HepG2 (cell line): ENCODE data around the gene MLX. TPM values are rescaled to one million over a fixed set of nuclear protein-coding genes. Genes with fewer than 3 reads are reported as not detected.
A peak's percentile ranks its signal among the peaks of the same experiment; 100 is the strongest.

Experiments
- AKAP8 ChIP-seq: sonication (generic); formaldehyde crosslinking; IDR thresholded peaks from 2 replicates; pipeline ENCODE4 v1.5.1; 2020; ENCODE audit warnings: mild to moderate bottlenecking, missing genetic modification reagents
- EHMT2 ChIP-seq: fragments of 200-600 bp; sonication (generic); IDR thresholded peaks from 2 replicates; pipeline ENCODE4 v1.7.0; 2017; ENCODE audit warnings: antibody characterized with exemption, low read depth, low read length, borderline replicate concordance
- ELF1 ChIP-seq: sonication (generic); formaldehyde crosslinking; IDR thresholded peaks from 2 replicates; pipeline ENCODE4 v1.4.0; 2020; ENCODE audit warnings: missing genetic modification reagents
- FOSL1 ChIP-seq: sonication (generic); formaldehyde crosslinking; IDR thresholded peaks from 2 replicates; pipeline ENCODE4 v1.9.0; 2021; ENCODE audit warnings: missing genetic modification reagents, borderline replicate concordance
- HIVEP1 ChIP-seq: sonication (generic); formaldehyde crosslinking; IDR thresholded peaks from 2 replicates; pipeline ENCODE4 v1.4.0; 2020; ENCODE audit warnings: mild to moderate bottlenecking, missing genetic modification reagents
- HNF4G ChIP-seq, 2 experiments: sonication (generic) in 1 of 2; formaldehyde crosslinking in 1 of 2; IDR thresholded peaks; 2 replicates each; pipeline versions ENCODE4 v1.4.0 to v1.6.1; 2011 to 2020; ENCODE audit warnings: borderline replicate concordance in 2 of 2, low read depth in 2 of 2, mild to moderate bottlenecking in 2 of 2, low read length in 1 of 2, missing genetic modification reagents in 1 of 2, moderate library complexity in 1 of 2
- KMT2B ChIP-seq: IDR thresholded peaks from 2 replicates; pipeline ENCODE4 v1.6.1; 2016; ENCODE audit warnings: missing genetic modification reagents, missing compliant biosample characterization
- PHF21A ChIP-seq: sonication (generic); formaldehyde crosslinking; IDR thresholded peaks from 2 replicates; pipeline ENCODE4 v1.5.0; 2020; ENCODE audit warnings: mild to moderate bottlenecking, missing genetic modification reagents
- PRDM15 ChIP-seq: sonication (generic); formaldehyde crosslinking; IDR thresholded peaks from 2 replicates; pipeline ENCODE4 v1.4.0; 2020; ENCODE audit warnings: missing genetic modification reagents
- SALL1 ChIP-seq: sonication (generic); formaldehyde crosslinking; IDR thresholded peaks from 2 replicates; pipeline ENCODE4 v1.8.0; 2022; ENCODE audit warnings: mild to moderate bottlenecking, missing genetic modification reagents
- ZBTB20 ChIP-seq: sonication (generic); formaldehyde crosslinking; IDR thresholded peaks from 2 replicates; pipeline ENCODE4 v1.8.1; 2023; ENCODE audit warnings: missing genetic modification reagents, low read depth, mild to moderate bottlenecking, borderline replicate concordance
- ZMYM2 ChIP-seq: sonication (generic); formaldehyde crosslinking; IDR thresholded peaks from 2 replicates; pipeline ENCODE4 v1.8.0; 2022; ENCODE audit warnings: mild to moderate bottlenecking, missing genetic modification reagents
- ZNF230 ChIP-seq: sonication (generic); formaldehyde crosslinking; IDR thresholded peaks from 2 replicates; pipeline ENCODE4 v1.4.0; 2020; ENCODE audit warnings: mild to moderate bottlenecking, missing genetic modification reagents
- ZNF577 ChIP-seq: sonication (generic); formaldehyde crosslinking; IDR thresholded peaks from 2 replicates; pipeline ENCODE4 v1.4.0; 2020; ENCODE audit warnings: mild to moderate bottlenecking, low read depth, missing genetic modification reagents, borderline replicate concordance
- ZNF580 ChIP-seq: IDR thresholded peaks from 2 replicates; pipeline ENCODE4 v1.6.1; 2016; ENCODE audit warnings: low read depth, borderline replicate concordance
- ZNF770 ChIP-seq: sonication (generic); formaldehyde crosslinking; IDR thresholded peaks from 2 replicates; pipeline ENCODE4 v1.5.0; 2020; ENCODE audit warnings: mild to moderate bottlenecking, missing genetic modification reagents
- ZNF772 ChIP-seq: sonication (generic); formaldehyde crosslinking; IDR thresholded peaks from 2 replicates; pipeline ENCODE4 v1.5.0; 2020; ENCODE audit warnings: mild to moderate bottlenecking, missing genetic modification reagents
- polyA plus RNA-seq, 8 experiments: library from polyadenylated mRNA; depleted of rRNA in 3 of 8; stranded (reverse) in 7 of 8; unstranded in 1 of 8; fragments of >200 nt; fragmentation: Illumina TruSeq in 4 of 8; extraction: Trizol in 4 of 8; gene quantifications; 2 replicates each; pipeline versions ENCODE4 v1.2.1 to v1.2.3, GENCODE V29; 2011 to 2016; ENCODE audit warnings: low read depth in 4 of 8, missing spikeins in 1 of 8, mixed read lengths in 1 of 8; ENCODE audit not compliant: insufficient read depth in 1 of 8
- total RNA-seq, 5 experiments: library from RNA; depleted of rRNA; stranded (reverse); fragments of >200 nt; fragmentation: Illumina TruSeq; extraction: Trizol; gene quantifications; 2 replicates each; pipeline ENCODE4 v1.2.3, GENCODE V29; 2016; ENCODE audit warnings: low read depth in 1 of 5
- TF ChIP-seq, protein P1 (sequence below): sonication (generic); formaldehyde crosslinking; IDR thresholded peaks from 2 replicates; pipeline ENCODE4 v1.8.0; 2022; ENCODE audit warnings: missing genetic modification reagents, mild to moderate bottlenecking, moderate library complexity, borderline replicate concordance
- TF ChIP-seq, protein P2 (sequence below): sonication (generic); formaldehyde crosslinking; IDR thresholded peaks from 2 replicates; pipeline ENCODE4 v1.4.0; 2020; ENCODE audit warnings: mild to moderate bottlenecking, low read depth, missing genetic modification reagents

The MLX gene
- total and polyA plus RNA-seq, 2 of the 13 experiments (the other 11 are each of a cell fraction or from before 2014, with no cell fraction given) = 38.9 to 74.4 TPM

DNA sequence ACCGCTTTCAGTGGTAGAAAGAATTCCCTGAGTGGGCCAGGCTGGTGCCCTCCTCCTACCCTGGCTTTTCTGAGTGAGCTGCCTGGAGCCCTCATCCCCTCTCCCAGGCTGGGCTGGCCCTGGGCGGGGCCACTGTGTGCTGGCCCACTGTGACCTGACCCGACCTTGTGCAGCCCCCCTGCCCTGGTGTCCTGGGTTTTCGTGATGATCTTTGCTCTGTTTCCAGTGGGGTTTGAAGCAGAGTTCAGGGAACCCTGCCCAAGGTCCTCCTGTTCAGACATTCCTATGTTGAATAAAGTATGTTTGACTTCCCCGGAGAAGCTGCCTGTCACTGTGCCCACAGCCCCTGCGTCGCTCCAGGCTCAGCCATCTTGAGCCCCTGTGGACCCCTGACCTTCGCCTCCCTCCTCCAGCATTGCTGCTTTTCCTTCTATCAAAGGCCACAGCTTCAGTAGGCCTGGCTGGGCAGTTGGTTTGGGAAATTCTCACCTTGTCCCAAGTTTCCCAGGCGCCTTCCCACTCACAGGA, 44.6 kb upstream of the MLX start (continued):
- TF ChIP-seq SALL1 (CRISPR knock-in tag) = peak; percentile 80
- TF ChIP-seq ZNF580 (CRISPR knock-in tag) = no peak; the same call in 1 of the 2 replicates
- TF ChIP-seq ZNF770 (CRISPR knock-in tag) = no peak
- TF ChIP-seq KMT2B (CRISPR knock-in tag) = no peak
- TF ChIP-seq ZBTB20 (CRISPR knock-in tag) = no peak
- TF ChIP-seq AKAP8 = no peak
- 0 out of 2 replicates have a peak, but pooled peaks have one; percentile 26 for TF ChIP-seq ELF1 (CRISPR knock-in tag)
- no peak for TF ChIP-seq ZNF577 (CRISPR knock-in tag)
- TF ChIP-seq HIVEP1 (CRISPR knock-in tag) = no peak
- TF ChIP-seq ZMYM2 (CRISPR knock-in tag) = peak; percentile 83
- TF ChIP-seq ZNF772 = no peak
- TF ChIP-seq, protein P1, sequence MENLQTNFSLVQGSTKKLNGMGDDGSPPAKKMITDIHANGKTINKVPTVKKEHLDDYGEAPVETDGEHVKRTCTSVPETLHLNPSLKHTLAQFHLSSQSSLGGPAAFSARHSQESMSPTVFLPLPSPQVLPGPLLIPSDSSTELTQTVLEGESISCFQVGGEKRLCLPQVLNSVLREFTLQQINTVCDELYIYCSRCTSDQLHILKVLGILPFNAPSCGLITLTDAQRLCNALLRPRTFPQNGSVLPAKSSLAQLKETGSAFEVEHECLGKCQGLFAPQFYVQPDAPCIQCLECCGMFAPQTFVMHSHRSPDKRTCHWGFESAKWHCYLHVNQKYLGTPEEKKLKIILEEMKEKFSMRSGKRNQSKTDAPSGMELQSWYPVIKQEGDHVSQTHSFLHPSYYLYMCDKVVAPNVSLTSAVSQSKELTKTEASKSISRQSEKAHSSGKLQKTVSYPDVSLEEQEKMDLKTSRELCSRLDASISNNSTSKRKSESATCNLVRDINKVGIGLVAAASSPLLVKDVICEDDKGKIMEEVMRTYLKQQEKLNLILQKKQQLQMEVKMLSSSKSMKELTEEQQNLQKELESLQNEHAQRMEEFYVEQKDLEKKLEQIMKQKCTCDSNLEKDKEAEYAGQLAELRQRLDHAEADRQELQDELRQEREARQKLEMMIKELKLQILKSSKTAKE (CRISPR knock-in tag) = peak; percentile 56; the same call in 1 of the 2 replicates
- no peak for TF ChIP-seq ZNF230 (CRISPR knock-in tag)
- TF ChIP-seq PHF21A = peak; percentile 37; the same call in 1 of the 2 replicates
- TF ChIP-seq HNF4G (IDR thresholded peaks at IDR 0.05; ENCODE audit: borderline replicate concordance, low read depth, low read length) = peak; percentile 88
- TF ChIP-seq HNF4G (CRISPR knock-in tag; IDR thresholded peaks at IDR 0.05; ENCODE audit: borderline replicate concordance, low read depth) = peak; percentile 64; the same call in 1 of the 2 replicates
- no peak for TF ChIP-seq PRDM15 (CRISPR knock-in tag)
- TF ChIP-seq EHMT2 = no peak
- TF ChIP-seq, protein P2, sequence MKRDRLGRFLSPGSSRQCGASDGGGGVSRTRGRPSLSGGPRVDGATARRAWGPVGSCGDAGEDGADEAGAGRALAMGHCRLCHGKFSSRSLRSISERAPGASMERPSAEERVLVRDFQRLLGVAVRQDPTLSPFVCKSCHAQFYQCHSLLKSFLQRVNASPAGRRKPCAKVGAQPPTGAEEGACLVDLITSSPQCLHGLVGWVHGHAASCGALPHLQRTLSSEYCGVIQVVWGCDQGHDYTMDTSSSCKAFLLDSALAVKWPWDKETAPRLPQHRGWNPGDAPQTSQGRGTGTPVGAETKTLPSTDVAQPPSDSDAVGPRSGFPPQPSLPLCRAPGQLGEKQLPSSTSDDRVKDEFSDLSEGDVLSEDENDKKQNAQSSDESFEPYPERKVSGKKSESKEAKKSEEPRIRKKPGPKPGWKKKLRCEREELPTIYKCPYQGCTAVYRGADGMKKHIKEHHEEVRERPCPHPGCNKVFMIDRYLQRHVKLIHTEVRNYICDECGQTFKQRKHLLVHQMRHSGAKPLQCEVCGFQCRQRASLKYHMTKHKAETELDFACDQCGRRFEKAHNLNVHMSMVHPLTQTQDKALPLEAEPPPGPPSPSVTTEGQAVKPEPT (CRISPR knock-in tag) = no peak
- no peak for TF ChIP-seq FOSL1 (CRISPR knock-in tag)
